A549 (cell line): ENCODE measurements around the gene C4BPB.

Experiments used
- BHLHE40 ChIP-seq: IDR thresholded peaks from 2 replicates; pipeline ENCODE4 v1.6.1; 2012; ENCODE audit warnings: low read depth, low read length, inconsistent platforms
- MAFK ChIP-seq: fragments of 450-650 bp; IDR thresholded peaks from 2 replicates; pipeline ENCODE4 v1.6.1; 2014; ENCODE audit not compliant: partially characterized antibody
- MYC ChIP-seq: IDR thresholded peaks from 2 replicates; pipeline ENCODE4 v1.6.1; 2012; ENCODE audit warnings: mild to moderate bottlenecking, inconsistent platforms, low read length, improper control_type of control experiment, borderline replicate concordance
- POLR2A ChIP-seq: IDR thresholded peaks from 2 replicates; pipeline ENCODE4 v1.6.1; 2012; ENCODE audit warnings: mild to moderate bottlenecking, low read length
- TF ChIP-seq, protein P1 (sequence below): fragments of >200 bp; sonication (Bioruptor Twin); formaldehyde crosslinking; IDR thresholded peaks from 3 replicates; pipeline ENCODE4 v1.5.1; 2016

DNA sequence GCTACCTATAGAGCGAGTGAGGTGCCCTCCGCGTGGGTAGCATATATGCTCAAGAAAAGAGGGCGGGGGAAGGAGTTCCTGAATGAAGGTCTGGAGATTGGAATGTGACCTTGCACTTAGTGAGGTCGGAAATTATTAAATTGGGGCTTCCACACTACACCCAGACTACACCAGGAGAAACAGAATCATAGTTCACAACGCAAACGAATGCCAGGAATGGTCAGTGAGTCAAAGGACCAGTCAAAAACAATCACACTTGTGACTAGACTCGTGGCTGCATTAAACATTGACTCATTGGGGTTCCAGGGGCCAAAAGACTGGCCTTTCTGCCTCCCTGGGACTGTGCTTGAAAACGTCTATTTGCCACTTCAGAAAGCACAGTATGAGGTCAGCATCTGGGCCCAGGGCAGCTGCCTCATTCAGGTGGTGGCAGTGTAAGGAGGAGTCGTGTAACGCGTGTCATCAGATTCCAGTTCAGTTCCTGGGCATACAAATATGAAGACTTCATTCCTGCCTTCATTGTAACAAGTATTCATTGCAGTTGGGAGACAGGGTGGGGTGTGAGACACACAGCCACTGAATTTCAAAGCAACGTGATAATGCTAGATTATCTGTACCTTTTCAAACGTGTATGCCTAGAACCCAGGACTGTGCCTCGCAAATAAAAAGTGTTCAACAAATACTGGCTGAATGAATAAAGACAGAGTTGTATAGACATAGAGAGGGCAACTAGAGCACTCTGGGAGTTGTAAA is 37.3 kb upstream of the C4BPB start, which contains the start of gene YOD1:
- TF ChIP-seq, protein P1, sequence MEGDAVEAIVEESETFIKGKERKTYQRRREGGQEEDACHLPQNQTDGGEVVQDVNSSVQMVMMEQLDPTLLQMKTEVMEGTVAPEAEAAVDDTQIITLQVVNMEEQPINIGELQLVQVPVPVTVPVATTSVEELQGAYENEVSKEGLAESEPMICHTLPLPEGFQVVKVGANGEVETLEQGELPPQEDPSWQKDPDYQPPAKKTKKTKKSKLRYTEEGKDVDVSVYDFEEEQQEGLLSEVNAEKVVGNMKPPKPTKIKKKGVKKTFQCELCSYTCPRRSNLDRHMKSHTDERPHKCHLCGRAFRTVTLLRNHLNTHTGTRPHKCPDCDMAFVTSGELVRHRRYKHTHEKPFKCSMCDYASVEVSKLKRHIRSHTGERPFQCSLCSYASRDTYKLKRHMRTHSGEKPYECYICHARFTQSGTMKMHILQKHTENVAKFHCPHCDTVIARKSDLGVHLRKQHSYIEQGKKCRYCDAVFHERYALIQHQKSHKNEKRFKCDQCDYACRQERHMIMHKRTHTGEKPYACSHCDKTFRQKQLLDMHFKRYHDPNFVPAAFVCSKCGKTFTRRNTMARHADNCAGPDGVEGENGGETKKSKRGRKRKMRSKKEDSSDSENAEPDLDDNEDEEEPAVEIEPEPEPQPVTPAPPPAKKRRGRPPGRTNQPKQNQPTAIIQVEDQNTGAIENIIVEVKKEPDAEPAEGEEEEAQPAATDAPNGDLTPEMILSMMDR, result no peak
- TF ChIP-seq MAFK (no peak), BHLHE40 (no peak), POLR2A (no peak), MYC (no peak)
